NCI-H1694 treated with DMSO at 0.1 percent for 48 hours (cell line): ENCODE results near the gene SCARF2.

Source experiments
- DNase-seq: peaks from one replicate; lab custom pipeline; 2025; lab: John Stamatoyannopoulos, UW

The SCARF2 gene

DNA sequence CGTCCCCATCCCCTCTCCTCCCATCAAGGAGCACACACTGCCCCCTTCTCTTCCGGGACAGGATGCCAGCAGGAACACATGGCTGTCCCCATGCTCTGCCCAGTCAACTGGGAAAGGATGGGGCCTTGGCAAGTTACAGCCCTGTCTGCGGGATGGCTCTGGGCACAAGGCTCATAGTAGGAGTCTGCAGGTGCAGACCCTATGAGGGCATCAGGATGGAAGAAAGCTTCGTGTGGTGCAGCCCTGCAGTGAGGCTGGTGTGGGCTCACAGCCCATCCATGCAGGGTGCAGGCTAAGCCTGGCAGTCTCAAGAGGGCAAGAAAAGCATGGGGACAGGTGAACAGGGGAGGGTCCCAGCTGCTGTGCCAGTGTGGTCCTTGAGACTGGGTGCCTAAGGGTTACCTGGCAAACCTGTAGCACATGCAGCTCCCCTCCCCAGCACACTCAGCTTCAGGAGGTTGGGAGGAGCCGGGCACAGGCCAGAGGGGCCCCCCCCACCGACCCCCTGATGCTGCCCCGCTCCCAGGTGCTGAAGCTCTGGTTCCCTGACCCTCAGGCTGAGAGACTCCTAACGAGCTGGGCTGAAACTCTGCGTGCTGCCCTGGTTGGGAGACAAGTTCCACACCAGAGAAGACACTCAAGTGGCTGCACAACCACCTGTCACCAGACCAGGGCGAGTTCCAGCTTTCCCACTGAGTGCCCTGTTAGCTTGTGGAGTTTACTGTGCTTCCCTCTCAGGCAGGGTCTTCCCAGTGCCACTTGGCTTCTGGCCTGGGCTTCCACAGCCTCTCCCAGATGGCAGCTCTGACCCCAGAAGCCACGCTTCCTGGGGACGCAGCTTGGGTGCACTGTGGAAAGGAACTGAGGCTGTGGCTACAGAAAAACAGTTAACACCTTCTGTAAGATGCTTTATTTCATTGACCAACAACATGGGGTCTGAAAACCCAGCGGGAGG lies 3.3 kb upstream of the SCARF2 start:
- no peak for DNase-seq

GRCh38 chr22:20439928-20440575 lies 2.4 kb upstream of the SCARF2 start:
- DNase-seq: no peak

- DNase-seq: no peak
These were observed 1.9 kb upstream of the SCARF2 start for GRCh38 chr22:20439556-20439927.

- DNase-seq: no peak
These were observed 1.3 kb upstream of the SCARF2 start for GRCh38 chr22:20438678-20439492.

DNA sequence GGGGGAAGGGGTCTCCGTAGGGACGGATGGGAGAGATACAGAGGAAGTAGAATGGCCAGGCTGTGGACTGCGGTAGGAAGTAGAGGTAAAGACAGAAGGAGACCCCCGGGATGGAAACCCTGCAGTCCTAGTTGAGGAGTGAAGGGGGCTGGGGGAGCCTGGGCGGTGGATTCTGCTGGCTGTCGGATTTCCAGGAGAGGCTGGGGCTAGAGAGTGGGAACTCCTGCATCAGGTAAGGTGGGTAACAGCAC lies 727 bp upstream of the SCARF2 start:
- no peak for DNase-seq

DNA sequence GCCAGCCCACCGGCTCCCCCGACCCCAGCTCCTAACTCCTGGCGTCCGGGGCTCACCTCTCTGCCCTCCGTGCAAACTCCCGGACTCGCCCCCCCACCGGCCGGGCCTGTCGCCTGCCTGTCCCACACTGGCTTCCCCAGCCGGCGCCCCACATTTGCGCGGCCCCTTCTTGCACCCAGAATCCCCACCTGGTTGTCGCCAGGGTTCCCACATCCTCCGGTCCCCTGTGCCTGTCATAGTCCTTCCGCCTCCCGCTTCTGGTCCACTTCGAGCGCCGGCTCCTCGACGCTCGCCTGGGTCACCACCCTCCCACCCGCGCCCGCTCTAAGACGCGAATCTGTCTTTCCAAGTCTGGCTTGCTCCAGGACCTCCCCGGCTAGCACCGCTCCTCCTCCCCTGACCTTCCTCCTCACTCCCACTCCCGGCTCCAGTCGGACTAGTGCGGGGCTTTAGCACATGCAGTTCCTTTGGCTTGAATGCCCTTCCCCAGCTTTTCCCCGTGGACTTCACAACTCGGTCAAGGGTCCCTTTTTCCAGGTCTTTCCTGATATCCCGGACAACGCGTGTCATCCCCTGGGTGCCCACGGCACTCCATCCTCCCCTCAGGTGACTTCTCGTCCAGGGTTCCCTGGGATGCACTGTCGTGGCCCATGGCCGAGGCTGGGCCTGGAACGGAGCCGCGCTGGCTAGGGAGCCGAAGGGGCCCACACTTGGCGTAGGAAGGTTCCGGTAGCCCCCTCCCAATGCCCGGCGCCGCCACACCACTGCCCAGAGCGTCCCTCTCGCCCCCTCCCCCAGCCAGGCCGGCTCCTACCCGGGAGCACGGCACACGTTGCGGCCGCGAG lies 635 bp downstream of the SCARF2 start:
- no peak for DNase-seq

GRCh38 chr22:20436307-20436767 lies 1.3 kb downstream of the SCARF2 start:
- DNase-seq: no peak

DNA sequence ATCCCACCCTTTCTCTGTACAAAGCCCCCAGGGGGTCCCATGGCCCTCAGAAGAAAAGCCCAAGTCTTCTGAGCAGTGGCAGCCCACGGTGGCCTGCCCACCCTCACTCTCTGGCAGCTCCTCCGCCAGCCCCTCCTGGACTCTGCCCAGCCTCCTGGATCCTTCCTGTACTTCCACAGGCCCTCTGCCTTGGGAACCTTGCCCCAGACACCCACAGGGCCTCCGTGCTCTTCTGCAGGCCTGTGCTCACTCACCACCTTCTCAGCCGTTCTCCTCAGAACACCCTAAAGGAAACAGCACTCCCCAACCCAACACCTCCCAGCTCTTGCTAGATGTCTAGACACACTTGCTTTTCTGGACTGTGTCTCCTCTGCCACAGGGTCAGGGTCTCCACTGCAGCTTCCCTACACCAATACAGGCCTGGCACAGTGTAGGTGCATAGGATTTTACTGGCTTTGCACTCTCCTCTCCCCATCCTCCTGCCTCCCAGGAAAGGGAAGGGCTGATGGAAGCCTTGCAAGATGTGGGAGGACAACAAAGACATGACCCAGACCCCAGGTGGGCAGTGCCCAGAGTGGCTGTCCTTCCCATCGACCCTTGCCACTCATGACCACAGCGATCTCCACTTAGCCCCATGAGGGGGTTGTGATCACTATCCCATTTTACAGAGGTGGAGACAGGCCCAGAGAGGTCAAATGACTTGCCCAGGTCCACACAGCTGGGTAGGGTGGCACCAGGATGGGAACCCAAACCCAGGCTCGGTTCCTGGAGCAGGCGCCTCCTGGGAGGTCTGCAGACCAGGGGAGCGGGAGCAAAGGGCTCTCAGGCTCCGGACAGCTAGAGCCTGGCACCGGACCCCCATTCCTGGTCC lies 2.0 kb downstream of the SCARF2 start:
- no peak for DNase-seq

- no peak for DNase-seq
These were observed 2.9 kb downstream of the SCARF2 start for GRCh38 chr22:20434773-20435172.

GRCh38 chr22:20434264-20434751 lies 3.3 kb downstream of the SCARF2 start:
- DNase-seq: no peak

- DNase-seq: no peak
These were observed 3.9 kb downstream of the SCARF2 start for GRCh38 chr22:20433686-20434241.

- DNase-seq: no peak
These were observed 4.4 kb downstream of the SCARF2 start for GRCh38 chr22:20433191-20433590.

DNA sequence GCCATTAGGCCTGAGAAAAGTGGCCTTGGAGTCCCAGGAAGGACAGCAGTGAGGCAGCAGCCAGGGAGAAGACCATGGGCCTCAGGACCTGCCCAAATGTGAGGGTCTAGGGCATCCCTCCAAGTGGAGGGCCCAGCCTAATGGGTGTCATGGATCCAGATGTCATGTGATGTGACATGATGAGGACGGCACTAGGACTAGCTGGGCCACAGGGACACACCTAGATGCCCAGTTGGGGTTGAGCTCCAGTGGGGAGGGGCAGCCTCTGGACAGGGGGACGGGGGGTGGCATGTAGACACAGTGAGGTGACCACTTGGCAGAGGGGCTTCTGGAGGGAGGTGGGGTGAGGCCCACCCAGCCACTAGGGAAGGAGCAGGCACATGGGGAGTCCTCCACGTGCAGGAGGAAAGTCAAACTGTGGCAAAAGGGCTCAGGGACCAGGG lies 5.4 kb downstream of the SCARF2 start:
- no peak for DNase-seq

DNA sequence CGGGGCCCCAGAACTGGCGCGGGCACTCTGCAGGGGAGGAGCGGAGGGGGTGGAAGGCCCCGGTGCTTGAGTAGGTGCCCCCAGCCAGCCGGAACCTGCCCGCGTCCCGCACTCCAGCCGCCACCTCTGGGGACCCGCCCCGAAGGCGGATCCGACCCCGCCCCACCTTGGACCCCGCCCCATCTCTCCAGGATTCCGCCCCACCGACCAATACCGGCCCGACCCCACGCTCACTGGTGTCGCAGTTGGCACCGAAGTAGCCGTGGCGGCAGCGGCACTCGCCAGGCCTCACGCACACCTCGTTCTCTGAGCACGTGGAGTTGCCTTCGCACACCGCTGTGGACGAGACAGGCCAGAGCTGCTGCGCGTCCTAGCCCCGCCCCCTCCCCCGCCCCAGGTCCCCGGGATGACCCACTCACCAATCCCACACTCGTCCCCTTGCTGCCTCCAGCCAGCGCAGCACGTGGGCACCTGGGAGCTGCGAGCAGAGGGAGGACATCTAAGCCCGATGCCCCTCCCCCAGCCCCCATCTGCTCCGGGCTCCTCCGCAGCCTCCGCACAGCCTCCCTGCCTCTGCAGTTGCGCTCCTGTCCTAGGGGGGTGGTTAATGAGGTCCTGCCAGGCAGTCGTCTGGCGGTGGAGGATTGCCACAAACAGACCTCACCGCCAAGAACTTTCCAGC lies 6.0 kb downstream of the SCARF2 start:
- DNase-seq: no peak

DNA sequence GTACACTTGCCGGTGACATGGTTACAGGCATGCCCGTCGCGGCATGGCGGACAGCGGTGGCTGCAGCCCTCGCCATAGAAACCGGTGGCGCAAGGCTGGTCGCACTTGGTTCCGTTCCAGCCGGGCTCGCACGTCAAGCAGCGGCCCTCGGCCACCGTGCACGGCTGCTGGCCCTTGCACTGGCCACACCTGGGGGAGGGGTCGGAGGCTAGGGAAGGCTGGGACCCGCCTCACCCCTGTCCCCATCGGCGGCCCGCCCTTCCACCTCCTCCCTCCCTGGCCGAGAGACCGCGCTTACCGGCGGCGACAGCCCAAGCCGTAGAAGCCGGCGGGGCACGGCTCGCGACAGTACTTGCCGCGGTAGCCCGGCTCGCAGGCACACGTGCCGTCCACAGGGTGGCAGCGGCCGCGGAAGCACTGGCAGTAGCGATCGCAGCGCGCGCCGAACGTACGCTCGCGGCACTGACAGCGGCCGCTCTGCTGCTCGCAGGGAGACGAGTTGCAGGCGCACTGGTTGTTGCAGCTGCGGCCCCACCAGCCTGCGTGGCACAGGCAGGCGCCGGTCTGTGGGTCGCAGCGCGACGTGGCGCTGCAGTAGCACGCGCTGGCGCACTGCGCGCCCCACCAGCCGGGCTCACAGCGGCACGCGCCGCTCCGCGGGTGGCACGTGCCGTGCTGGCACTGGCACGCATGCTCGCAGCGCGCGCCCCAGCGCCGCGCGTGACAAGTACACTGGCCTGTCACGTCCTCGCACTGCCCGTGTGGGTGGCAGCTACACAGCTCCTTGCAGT lies 6.7 kb downstream of the SCARF2 start:
- peak; percentile 34 for DNase-seq

DNA sequence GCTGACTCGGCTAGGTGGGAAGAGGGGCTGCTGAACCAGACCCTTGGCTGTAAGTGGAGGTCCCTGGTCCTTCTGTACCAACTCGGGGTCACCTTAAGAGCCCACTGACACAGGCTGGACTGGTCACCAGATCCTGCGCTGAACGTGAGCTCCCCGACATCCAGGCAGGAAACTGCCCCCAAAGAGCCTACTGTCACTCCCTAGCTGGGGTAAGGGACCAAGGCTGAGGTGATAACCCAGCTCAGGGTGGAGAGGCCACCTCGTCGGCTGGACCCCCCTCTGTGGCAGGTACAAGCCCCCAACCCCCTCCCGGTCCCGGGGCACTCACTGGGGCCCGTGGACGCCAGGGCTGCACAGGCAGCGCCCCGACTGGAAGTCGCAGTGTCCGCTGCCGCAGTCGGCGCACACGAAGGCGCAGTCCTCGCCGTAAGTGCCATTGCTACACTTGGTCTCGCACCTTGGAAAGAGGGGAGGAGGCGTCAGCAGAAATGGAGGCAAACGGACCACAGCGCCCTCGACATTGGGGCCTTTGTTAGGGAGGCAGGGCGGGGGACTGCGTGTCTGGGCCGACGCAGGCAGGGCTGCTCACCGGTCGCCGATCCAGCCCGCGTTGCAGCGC lies 7.4 kb downstream of the SCARF2 start:
- DNase-seq: no peak

- DNase-seq: no peak
These were observed 8.1 kb downstream of the SCARF2 start for GRCh38 chr22:20429254-20430100.
